Mesodermal cell (in vitro differentiated cells): Measurements from ENCODE around the gene CACNA1C.
"Not testable (repeated sequence)": the region's sequence is repeated elsewhere in the genome, so short reads cannot be mapped to it uniquely, and the experiment has no call there.

Experiments
- H3K27ac ChIP-seq: 2 replicates; pipeline ENCODE4 v1.7.0; 2013; ENCODE audit warnings: mild to moderate bottlenecking, low read depth, low read length, moderate library complexity; ENCODE audit not compliant: severe bottlenecking
- H3K36me3 ChIP-seq: 2 replicates; pipeline ENCODE4 v1.7.1; 2013; ENCODE audit warnings: mild to moderate bottlenecking, low read length, moderate library complexity; ENCODE audit not compliant: control insufficient read depth, insufficient read depth
- H3K4me1 ChIP-seq: one replicate; pipeline ENCODE4 v1.7.1; 2013; ENCODE audit warnings: mild to moderate bottlenecking, low read length; ENCODE audit not compliant: insufficient read depth, control insufficient read depth, poor library complexity, severe bottlenecking
- H3K4me3 ChIP-seq: 2 replicates; pipeline ENCODE4 v1.7.0; 2013; ENCODE audit warnings: low read length, control low read depth, mild to moderate bottlenecking; ENCODE audit not compliant: insufficient read depth, poor library complexity, severe bottlenecking; ENCODE audit errors: extremely low read depth
- H3K9me3 ChIP-seq: 2 replicates; pipeline ENCODE4 v1.7.1; 2013; ENCODE audit warnings: mild to moderate bottlenecking, low read length, moderate library complexity; ENCODE audit not compliant: control insufficient read depth
- WGBS, 2 experiments: methylation state at CpG; one replicate each; pipeline ENCODE4 v1.1.5; 2013; ENCODE audit warnings: missing lambda C conversion rate in 2 of 2; ENCODE audit not compliant: insufficient coverage in 2 of 2; 5-methylcytosine and 5-hydroxymethylcytosine counted together

The CACNA1C gene

GRCh38 chr12:2739832-2740641 lies 687.2 kb downstream of the CACNA1C start:
- no peak overlapping the region for H3K4me3 ChIP-seq
- no peaks in the 10 kb centered on the region for H3K36me3 ChIP-seq
- 36 to 40% methylated on average over 4 to 6 of the region's 11 CpGs for WGBS, 2 experiments
- H3K4me1 ChIP-seq: no peaks in the 10 kb centered on the region
- H3K27ac ChIP-seq: no peak overlapping the region
- H3K9me3 ChIP-seq: no peaks in the 10 kb centered on the region

GRCh38 chr12:2742037-2742436 lies 689.2 kb downstream of the CACNA1C start:
- H3K27ac ChIP-seq, H3K9me3 ChIP-seq, H3K4me3 ChIP-seq, H3K4me1 ChIP-seq, H3K36me3 ChIP-seq: not testable (repeated sequence)
- 100% methylated on average over 2 of the region's 10 CpGs; no CpG with 5 or more reads in 1 of the 2 experiments for WGBS, 2 experiments

- Histone ChIP-seq H3K27ac (no peak overlapping the region), H3K9me3 (no peaks in the 10 kb centered on the region), H3K4me3 (no peak overlapping the region), H3K4me1 (no peaks in the 10 kb centered on the region), H3K36me3 (no peaks in the 10 kb centered on the region)
- 73 to 80% methylated on average over 1 to 2 of the region's 6 CpGs for WGBS, 2 experiments
These were observed 690.7 kb downstream of the CACNA1C start for GRCh38 chr12:2743478-2743877.

GRCh38 chr12:2745655-2746054 lies 692.9 kb downstream of the CACNA1C start:
- Histone ChIP-seq H3K27ac (no peak overlapping the region), H3K9me3 (no peaks in the 10 kb centered on the region), H3K36me3 (no peaks in the 10 kb centered on the region), H3K4me1 (no peaks in the 10 kb centered on the region), H3K4me3 (no peak overlapping the region)
- 84 to 90% methylated on average over 2 of the region's 2 CpGs for WGBS, 2 experiments
